GM18520 (cell line): ENCODE data around the gene F8A3.
"Not testable (repeated sequence)": the region's sequence is repeated elsewhere in the genome, so short reads cannot be mapped to it uniquely, and the experiment has no call there.

Experiments
- ATAC-seq: cut with Tn5 transposase; IDR thresholded peaks from one replicate; pipeline ENCODE4 v1.9.1; 2021; ENCODE audit not compliant: unreplicated experiment

F8A3 gene

GRCh38 chrX:155458471-155458870 lies at the start of gene F8A3:
Gene F8A3, minus strand, starts transcription at chrX:155458620. Its CDS starts 20 bp downstream, at chrX:155458600.
- ATAC-seq: peak; percentile 56

GRCh38 chrX:155505296-155505695 lies 46.9 kb upstream of the F8A3 start:
- no peak for ATAC-seq

GRCh38 chrX:155495134-155495533 lies 36.7 kb upstream of the F8A3 start:
- ATAC-seq: not testable (repeated sequence)

GRCh38 chrX:155491421-155491820 lies 33.0 kb upstream of the F8A3 start:
- ATAC-seq: not testable (repeated sequence)

- not testable (repeated sequence) for ATAC-seq
Observed at GRCh38 chrX:155477136-155477535, 18.7 kb upstream of the F8A3 start.

GRCh38 chrX:155466269-155466938 lies 8.0 kb upstream of the F8A3 start:
- not testable (repeated sequence) for ATAC-seq

GRCh38 chrX:155460501-155460900 lies 2.1 kb upstream of the F8A3 start:
- ATAC-seq: not testable (repeated sequence)

- peak; percentile 40 for ATAC-seq
Observed at GRCh38 chrX:155457761-155458447, 516 bp downstream of the F8A3 start.

GRCh38 chrX:155441097-155441496 lies 17.3 kb downstream of the F8A3 start:
- no peak for ATAC-seq

- no peak for ATAC-seq
Observed at GRCh38 chrX:155435744-155436112, 22.7 kb downstream of the F8A3 start.

- ATAC-seq: no peak
Observed at GRCh38 chrX:155434906-155435743, 23.3 kb downstream of the F8A3 start.

GRCh38 chrX:155417769-155418168 lies 40.7 kb downstream of the F8A3 start:
- ATAC-seq: no peak
